LNCAP (cell line): ENCODE data around the gene AUP1.

Source experiments
- TF ChIP-seq, protein P1 (sequence below): fragments of 450-650 bp; IDR thresholded peaks from 2 replicates; pipeline ENCODE4 v1.5.1; 2017; ENCODE audit warnings: mild to moderate bottlenecking

AUP1 gene

DNA sequence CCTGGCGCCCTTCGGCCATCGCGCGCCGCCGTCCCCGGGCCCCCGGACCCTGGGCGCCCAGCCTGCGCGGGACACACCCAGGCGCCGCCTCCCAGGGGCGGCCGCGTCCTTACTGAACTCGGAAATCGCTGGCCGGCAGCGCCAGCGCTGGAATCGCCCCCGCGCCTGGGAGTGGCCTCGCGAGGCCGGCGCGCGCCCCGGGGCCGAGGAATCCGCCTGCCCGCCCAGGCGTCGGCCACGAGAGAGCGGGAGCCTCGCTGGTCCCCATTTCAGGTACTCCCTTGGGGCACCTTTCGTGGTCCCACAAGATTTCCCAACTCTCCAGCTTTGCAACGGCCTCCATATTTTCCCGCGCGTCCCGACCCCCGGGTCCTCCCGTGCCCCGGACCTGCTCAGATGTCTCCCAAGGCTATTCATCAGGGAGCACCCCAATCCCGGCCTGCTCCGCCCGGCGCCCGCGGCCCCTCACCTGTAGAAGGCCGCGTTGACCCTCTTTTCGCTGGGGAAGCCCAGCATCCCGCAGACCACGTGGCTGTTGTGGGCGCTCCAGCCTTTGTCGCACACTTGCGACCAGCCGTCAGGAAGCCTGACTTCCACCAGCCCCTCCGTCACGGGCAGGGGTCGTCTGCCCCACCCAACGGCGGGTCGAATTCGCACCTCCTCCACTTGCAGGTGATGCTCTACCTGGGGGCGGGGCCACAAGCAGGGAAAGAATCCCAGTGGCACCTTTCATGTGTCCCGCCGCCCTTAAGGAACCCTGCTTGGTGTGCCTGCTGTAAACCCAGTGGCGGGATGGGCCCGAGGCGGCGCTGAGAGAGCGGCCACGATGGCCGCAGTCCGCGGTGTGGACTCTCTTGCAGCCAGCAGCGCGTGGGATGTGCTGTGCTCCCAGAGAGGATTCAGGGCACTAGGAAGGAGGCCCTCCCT is 19.7 kb upstream of the AUP1 start:
- TF ChIP-seq, protein P1, sequence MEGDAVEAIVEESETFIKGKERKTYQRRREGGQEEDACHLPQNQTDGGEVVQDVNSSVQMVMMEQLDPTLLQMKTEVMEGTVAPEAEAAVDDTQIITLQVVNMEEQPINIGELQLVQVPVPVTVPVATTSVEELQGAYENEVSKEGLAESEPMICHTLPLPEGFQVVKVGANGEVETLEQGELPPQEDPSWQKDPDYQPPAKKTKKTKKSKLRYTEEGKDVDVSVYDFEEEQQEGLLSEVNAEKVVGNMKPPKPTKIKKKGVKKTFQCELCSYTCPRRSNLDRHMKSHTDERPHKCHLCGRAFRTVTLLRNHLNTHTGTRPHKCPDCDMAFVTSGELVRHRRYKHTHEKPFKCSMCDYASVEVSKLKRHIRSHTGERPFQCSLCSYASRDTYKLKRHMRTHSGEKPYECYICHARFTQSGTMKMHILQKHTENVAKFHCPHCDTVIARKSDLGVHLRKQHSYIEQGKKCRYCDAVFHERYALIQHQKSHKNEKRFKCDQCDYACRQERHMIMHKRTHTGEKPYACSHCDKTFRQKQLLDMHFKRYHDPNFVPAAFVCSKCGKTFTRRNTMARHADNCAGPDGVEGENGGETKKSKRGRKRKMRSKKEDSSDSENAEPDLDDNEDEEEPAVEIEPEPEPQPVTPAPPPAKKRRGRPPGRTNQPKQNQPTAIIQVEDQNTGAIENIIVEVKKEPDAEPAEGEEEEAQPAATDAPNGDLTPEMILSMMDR, result no peak

DNA sequence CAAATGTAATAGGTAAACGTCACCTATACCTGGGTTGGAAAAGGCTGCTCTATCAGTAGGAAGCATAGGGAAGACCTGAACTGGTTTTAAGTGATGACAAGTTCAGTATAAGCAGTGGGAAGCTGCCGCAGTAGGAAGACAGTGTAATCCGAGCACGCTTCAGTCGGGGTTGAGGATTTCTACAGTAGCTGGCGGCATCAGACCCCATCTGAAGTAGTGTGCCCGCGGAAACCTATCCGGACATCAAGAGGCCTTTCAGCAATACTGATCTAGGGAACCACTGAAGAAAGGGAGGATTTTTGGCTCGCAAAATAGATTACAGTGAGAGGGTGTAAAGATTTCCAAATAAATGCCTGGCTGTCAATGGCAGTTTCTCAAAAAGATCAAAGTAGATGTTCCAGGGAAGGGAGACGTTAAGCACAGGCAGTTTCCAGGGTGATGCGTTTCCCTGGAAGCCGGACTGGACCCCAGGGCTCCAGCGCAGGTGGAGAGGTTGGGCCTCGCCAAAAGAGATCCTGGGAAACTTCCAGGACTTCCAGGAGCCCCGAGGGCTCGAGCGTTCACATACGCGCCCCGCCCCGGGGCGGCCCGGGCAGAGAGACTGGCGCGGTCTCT is 18.9 kb upstream of the AUP1 start:
- TF ChIP-seq, protein P1, result no peak

DNA sequence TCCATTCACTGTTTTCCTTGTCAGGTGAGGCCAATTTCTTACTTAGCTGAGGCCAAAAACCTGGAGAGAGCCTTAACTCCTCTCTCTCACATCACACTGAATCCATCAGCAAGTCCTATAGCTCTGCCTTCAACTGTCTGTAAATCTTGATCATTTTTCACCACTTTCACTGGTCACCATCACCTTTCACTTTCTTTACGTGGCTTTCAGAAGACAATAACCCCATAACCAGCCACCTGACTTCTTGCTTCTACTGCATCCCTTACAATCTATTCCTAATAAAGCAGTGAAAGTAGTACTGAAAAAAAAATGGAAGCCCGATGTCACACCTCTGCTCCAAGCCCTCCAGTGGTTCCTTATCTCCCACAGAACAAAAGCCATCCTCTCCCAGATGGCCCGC is 16.5 kb upstream of the AUP1 start:
- TF ChIP-seq, protein P1, result no peak

DNA sequence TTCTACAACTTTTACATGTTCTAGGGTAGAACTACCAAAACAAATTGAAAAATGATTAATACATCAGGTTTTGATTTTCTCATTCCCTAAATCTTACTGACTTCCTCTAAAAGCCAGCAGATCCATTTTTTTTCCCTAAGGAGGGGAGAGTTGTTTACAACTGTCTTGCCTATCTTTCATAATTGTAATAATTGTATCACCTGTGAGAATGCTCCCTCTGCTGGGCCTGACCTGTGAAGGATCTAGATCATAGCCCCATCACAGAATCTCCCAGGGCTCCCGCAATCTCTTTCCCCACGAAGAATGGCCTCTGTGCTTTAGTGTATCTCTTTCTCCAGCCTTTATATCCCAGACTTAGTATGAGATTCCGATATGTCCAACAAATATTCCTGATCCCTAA is 15.1 kb upstream of the AUP1 start:
- TF ChIP-seq, protein P1, result peak; percentile 18; the same call in 1 of the 2 replicates

DNA sequence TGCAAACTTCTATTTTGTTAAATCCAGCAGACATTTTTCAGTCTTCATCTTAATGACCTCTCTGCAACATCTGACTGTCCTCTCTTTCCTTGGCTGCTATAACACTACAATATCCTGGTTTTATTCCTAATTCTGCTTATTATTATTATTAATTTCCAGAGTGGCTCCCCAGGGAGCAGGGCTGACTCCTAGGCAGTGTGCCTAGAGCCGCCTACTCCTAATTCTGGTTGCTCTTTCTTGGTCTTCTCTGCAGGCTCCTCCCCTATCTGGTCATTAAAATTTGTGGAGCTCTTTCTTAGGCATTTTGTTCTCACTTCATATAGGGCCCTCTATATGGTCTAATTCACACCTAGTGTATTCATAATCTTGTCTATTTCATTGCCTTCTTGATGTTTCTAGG is 13.5 kb upstream of the AUP1 start:
- TF ChIP-seq, protein P1, result no peak

DNA sequence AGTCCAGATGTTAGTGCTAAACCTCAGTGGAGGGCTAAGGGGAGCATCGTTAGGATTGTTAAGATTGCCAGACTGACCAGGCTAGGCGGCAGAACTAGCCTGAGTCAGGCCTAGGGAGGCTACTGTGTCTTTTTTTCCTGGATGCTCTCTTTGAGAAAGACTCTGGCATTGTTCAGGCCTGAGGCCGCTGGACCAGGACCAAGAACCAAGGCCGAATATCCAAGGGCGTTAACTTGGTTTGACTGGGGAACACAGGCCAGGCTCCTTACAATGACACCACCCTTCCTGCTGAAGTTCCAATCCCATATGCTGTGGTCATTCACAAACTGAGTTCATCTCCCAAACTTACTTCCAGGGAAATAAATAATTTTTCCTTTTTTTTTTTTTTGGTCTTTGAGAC is 10.8 kb upstream of the AUP1 start:
- TF ChIP-seq, protein P1, result no peak

DNA sequence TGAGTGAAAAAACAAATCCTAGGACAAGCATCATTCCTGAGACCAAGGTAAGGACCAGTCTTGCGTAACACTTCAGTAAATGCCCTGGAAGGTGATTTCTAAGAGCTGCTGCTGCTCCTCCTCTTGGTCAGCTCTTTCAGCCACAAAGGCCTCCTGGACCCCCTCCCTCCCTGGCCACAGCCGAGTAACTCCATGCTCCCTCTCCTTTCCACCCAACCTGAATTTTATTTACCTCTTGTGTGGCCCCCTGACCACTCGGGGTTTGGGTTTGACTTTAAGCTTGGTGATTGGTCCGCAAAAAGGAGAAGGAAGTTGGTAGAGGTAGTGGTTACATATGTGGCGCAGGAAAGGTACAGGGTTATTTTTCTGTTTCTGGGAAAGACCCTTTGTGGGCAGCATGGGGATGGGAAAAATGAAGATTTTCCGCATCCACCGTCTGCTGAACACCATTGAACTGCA is 9.4 kb upstream of the AUP1 start:
- TF ChIP-seq, protein P1, result no peak
